Stomach smooth muscle (tissue), 2 donors: Measurements from ENCODE around the gene PDE11A.

Source experiments
- H3K27ac ChIP-seq: one replicate; pipeline ENCODE4 v1.7.0; 2013; ENCODE audit warnings: mild to moderate bottlenecking, low read length, inconsistent platforms
- H3K27me3 ChIP-seq, 2 donors: one replicate each; pipeline ENCODE4 v1.7.0; 2013; ENCODE audit warnings: low read length in 2 of 2; ENCODE audit not compliant: insufficient read depth in 2 of 2, control insufficient read depth in 1 of 2
- H3K36me3 ChIP-seq, 2 donors: one replicate each; pipeline ENCODE4 v1.7.0; 2013; ENCODE audit warnings: low read length in 2 of 2; ENCODE audit not compliant: control insufficient read depth in 2 of 2, insufficient read depth in 2 of 2
- H3K4me1 ChIP-seq: one replicate; pipeline ENCODE4 v1.7.0; 2013; ENCODE audit warnings: low read length; ENCODE audit not compliant: control insufficient read depth, insufficient read depth
- H3K4me3 ChIP-seq, 2 donors: one replicate each; pipeline ENCODE4 v1.7.0; 2013; ENCODE audit warnings: low read length in 2 of 2
- H3K9ac ChIP-seq, 2 donors: one replicate each; pipeline ENCODE4 v1.7.0; 2013; ENCODE audit warnings: low read length in 2 of 2, mild to moderate bottlenecking in 1 of 2
- H3K9me3 ChIP-seq, 2 donors: one replicate each; pipeline ENCODE4 v1.7.0; 2013; ENCODE audit warnings: low read length in 2 of 2; ENCODE audit not compliant: control insufficient read depth in 2 of 2
- donor health status: healthy.
- donor health status: Pancreatic carcinoma.

Gene PDE11A

GRCh38 chr2:177822941-177823340, 249.6 kb downstream of the PDE11A start:
- Histone ChIP-seq H3K36me3 (no peaks in the 10 kb centered on the region), H3K27me3 (no peaks in the 10 kb centered on the region), H3K27ac (no peak overlapping the region), H3K4me1 (no peaks in the 10 kb centered on the region), H3K9ac (no peak overlapping the region), H3K9me3 (no peaks in the 10 kb centered on the region), H3K4me3 (no peak overlapping the region)

- Histone ChIP-seq H3K9me3 (no peaks in the 10 kb centered on the region), H3K4me3 (no peak overlapping the region), H3K4me1 (no peaks in the 10 kb centered on the region), H3K27me3 (no peaks in the 10 kb centered on the region), H3K9ac (no peak overlapping the region), H3K27ac (no peak overlapping the region), H3K36me3 (no peaks in the 10 kb centered on the region)
Observed at GRCh38 chr2:177818412-177818811, 254.2 kb downstream of the PDE11A start.

GRCh38 chr2:177817300-177817699, 255.3 kb downstream of the PDE11A start:
- Histone ChIP-seq H3K9me3 (no peaks in the 10 kb centered on the region), H3K27me3 (no peaks in the 10 kb centered on the region), H3K27ac (no peak overlapping the region), H3K9ac (no peak overlapping the region), H3K4me3 (no peak overlapping the region), H3K36me3 (no peaks in the 10 kb centered on the region), H3K4me1 (no peaks in the 10 kb centered on the region)

GRCh38 chr2:177816766-177817165, 255.8 kb downstream of the PDE11A start:
- no peaks in the 10 kb centered on the region for H3K27me3 ChIP-seq
- H3K27ac ChIP-seq: no peak overlapping the region
- H3K4me1 ChIP-seq: no peaks in the 10 kb centered on the region
- no peak overlapping the region for H3K4me3 ChIP-seq
- H3K36me3 ChIP-seq: no peaks in the 10 kb centered on the region
- no peaks in the 10 kb centered on the region for H3K9me3 ChIP-seq
- no peak overlapping the region for H3K9ac ChIP-seq

GRCh38 chr2:177812713-177813396, 259.7 kb downstream of the PDE11A start:
- Histone ChIP-seq H3K27ac (no peak overlapping the region), H3K9ac (no peak overlapping the region), H3K9me3 (no peaks in the 10 kb centered on the region), H3K4me3 (no peak overlapping the region), H3K4me1 (no peaks in the 10 kb centered on the region), H3K36me3 (no peaks in the 10 kb centered on the region), H3K27me3 (no peaks in the 10 kb centered on the region)

DNA sequence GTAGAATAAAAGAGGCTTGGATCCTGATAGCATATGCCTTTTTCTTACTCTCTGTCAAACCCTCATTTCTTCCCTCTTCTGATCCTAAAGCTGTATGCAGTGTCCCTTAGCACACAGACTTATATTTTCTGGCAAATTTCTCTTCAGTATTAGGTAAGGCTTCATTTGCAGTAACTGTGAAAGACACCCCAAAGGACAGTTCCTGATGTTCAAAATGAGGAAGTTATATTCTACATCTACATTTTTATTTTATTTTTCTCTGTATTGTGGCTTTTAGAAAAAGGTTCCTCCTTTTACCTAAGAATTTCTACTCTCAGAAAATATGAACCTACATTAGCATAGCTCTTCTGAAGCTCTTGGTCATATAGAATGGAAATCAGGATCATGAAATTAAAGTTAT, 261.7 kb downstream of the PDE11A start:
- Histone ChIP-seq H3K27me3 (no peaks in the 10 kb centered on the region), H3K4me1 (no peaks in the 10 kb centered on the region), H3K4me3 (no peak overlapping the region), H3K27ac (no peak overlapping the region), H3K36me3 (no peaks in the 10 kb centered on the region), H3K9ac (no peak overlapping the region), H3K9me3 (no peaks in the 10 kb centered on the region)

- Histone ChIP-seq H3K36me3 (no peaks in the 10 kb centered on the region), H3K27me3 (no peaks in the 10 kb centered on the region), H3K9me3 (no peaks in the 10 kb centered on the region), H3K27ac (no peak overlapping the region), H3K4me3 (no peak overlapping the region), H3K9ac (no peak overlapping the region), H3K4me1 (no peaks in the 10 kb centered on the region)
Observed at GRCh38 chr2:177808984-177809809, 263.4 kb downstream of the PDE11A start.

DNA sequence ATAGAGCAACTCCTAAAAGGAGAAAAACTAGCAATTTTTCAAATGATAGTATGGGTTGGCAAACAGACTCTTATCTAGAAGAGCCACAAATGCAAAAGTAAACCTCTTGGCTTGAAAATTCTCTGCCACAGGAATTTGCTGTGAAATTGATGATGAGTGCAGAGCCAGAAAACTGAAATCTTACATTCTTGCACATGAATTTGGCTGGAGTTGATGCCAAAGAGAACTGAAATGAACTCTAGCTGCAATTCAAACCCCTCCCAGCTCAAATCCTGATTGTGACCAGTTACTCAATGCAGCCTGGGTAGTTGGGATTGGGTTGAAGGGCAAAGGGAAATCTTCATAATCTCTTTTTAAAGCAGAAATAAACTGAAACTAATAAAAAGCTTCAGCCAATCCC, 266.6 kb downstream of the PDE11A start:
- Histone ChIP-seq H3K9ac (no peak overlapping the region), H3K27ac (no peak overlapping the region), H3K4me1 (no peaks in the 10 kb centered on the region), H3K27me3 (no peaks in the 10 kb centered on the region), H3K4me3 (no peak overlapping the region), H3K9me3 (no peaks in the 10 kb centered on the region), H3K36me3 (no peaks in the 10 kb centered on the region)

DNA sequence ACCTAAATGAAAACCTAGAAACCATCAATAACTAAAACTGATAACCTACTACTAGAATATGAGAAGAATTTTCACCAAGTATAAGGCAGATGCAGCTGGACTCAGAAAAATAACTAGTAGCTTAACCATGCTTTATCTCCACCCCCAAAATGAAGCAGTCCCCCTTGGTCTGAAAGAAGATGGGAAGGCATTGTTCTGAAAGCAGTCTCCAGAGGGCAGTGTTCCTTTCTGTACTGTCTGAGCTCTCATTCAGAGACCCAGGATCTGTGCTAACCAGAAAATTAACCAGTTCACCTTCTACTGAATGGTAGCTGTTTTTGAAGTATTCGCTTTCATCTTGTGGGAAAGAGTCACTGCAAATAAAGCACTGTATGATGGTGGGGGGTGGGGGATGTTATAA, 273.0 kb downstream of the PDE11A start:
- Histone ChIP-seq H3K9me3 (no peaks in the 10 kb centered on the region), H3K36me3 (no peaks in the 10 kb centered on the region), H3K27ac (no peak overlapping the region), H3K27me3 (no peaks in the 10 kb centered on the region), H3K4me3 (no peak overlapping the region), H3K4me1 (no peaks in the 10 kb centered on the region), H3K9ac (no peak overlapping the region)

GRCh38 chr2:177797808-177798207, 274.8 kb downstream of the PDE11A start:
- Histone ChIP-seq H3K36me3 (no peaks in the 10 kb centered on the region), H3K9ac (no peak overlapping the region), H3K4me1 (no peaks in the 10 kb centered on the region), H3K4me3 (no peak overlapping the region), H3K27me3 (no peaks in the 10 kb centered on the region), H3K9me3 (no peaks in the 10 kb centered on the region), H3K27ac (no peak overlapping the region)
